Thyroid gland (tissue), 4 donors: ENCODE data around the gene PRTFDC1.

Experiments
- CTCF ChIP-seq, 6 experiments: fragments of 200-600 bp in 3 of 6; fragments of 450-650 bp in 3 of 6; sonication (generic) in 3 of 6; IDR thresholded peaks; one replicate each; pipeline ENCODE4 v1.5.1; 2016 to 2019; ENCODE audit warnings: antibody characterized with exemption in 6 of 6, mild to moderate bottlenecking in 2 of 6, inconsistent platforms in 1 of 6, moderate library complexity in 1 of 6
- POLR2A ChIP-seq, 2 donors: fragments of 450-650 bp; IDR thresholded peaks; one replicate each; pipeline ENCODE4 v1.6.1; 2017; ENCODE audit warnings: antibody characterized with exemption in 2 of 2, mild to moderate bottlenecking in 2 of 2, moderate library complexity in 1 of 2

GRCh38 chr10:24952707-24953645, 570 bp upstream of the PRTFDC1 start:
- no peak for TF ChIP-seq POLR2A (IDR thresholded peaks at IDR 0.05)
- peak in 3 of 6 experiments; percentile 21 to 50 (median 50) for TF ChIP-seq CTCF (IDR thresholded peaks at IDR 0.05)
